Esophagus squamous epithelium (tissue), 5 donors: ENCODE results near the gene QKI. TPM values are rescaled to one million over a fixed set of nuclear protein-coding genes. Genes with fewer than 3 reads are reported as not detected.

Experiments used
- DNase-seq: peaks from one replicate; lab custom pipeline; 2025; lab: John Stamatoyannopoulos, UW
- H3K27ac ChIP-seq, 4 donors: fragments of 200-600 bp; sonication (generic); one replicate each; pipeline ENCODE4 v1.5.1; 2016 to 2019; ENCODE audit warnings: mild to moderate bottlenecking in 1 of 4
- H3K27me3 ChIP-seq, 4 donors: fragments of 200-600 bp; sonication (generic); 1 replicate in 3 of 4; 2 replicates in 1 of 4; pipeline versions ENCODE4 v1.5.1 to v1.6.0; 2017 to 2021; ENCODE audit warnings: antibody characterized with exemption in 1 of 4
- H3K36me3 ChIP-seq, 3 donors: fragments of 200-600 bp; sonication (generic); one replicate each; pipeline ENCODE4 v1.5.1; 2016 to 2019
- H3K4me1 ChIP-seq, 3 donors: fragments of 200-600 bp; sonication (generic); one replicate each; pipeline ENCODE4 v1.5.1; 2017 to 2019
- H3K4me3 ChIP-seq, 4 donors: fragments of 200-600 bp; sonication (generic); 1 replicate in 3 of 4; 2 replicates in 1 of 4; pipeline ENCODE4 v1.5.1; 2016 to 2019; ENCODE audit warnings: mild to moderate bottlenecking in 2 of 4, moderate library complexity in 1 of 4
- H3K9me3 ChIP-seq, 3 donors: fragments of 200-600 bp; sonication (generic); one replicate each; pipeline ENCODE4 v1.5.1; 2016 to 2019
- POLR2A ChIP-seq, 4 donors: fragments of 450-650 bp; IDR thresholded peaks; one replicate each; pipeline ENCODE4 v1.6.1; 2017; ENCODE audit warnings: antibody characterized with exemption in 4 of 4, mild to moderate bottlenecking in 4 of 4, moderate library complexity in 3 of 4
- WGBS, 2 donors: methylation state at CpG; one replicate each; pipeline ENCODE4 v1.1.5; 2018; 5-methylcytosine and 5-hydroxymethylcytosine counted together
- intact Hi-C: fragments of 100-400 bp; cut with DNase I; formaldehyde crosslinking; loops from one replicate; pipeline ENCODE4 v1.15.0; 2022
- total RNA-seq, 4 donors: library from RNA; depleted of rRNA; stranded (reverse); fragments of >200 nt; gene quantifications; one replicate each; pipeline ENCODE4 v1.1.0, GENCODE V29; 2016
- TF ChIP-seq, protein P1 (sequence below), 6 experiments: fragments of 450-650 bp in 4 of 6; fragments of 200-600 bp in 2 of 6; sonication (generic) in 2 of 6; IDR thresholded peaks; one replicate each; pipeline ENCODE4 v1.5.1; 2016 to 2019; ENCODE audit warnings: antibody characterized with exemption in 6 of 6, mild to moderate bottlenecking in 4 of 6, moderate library complexity in 4 of 6
- donor health status: DM: yes; HTN: yes; CAD: no.

QKI gene
- total RNA-seq, 4 donors from 2014 or later: 46.2 to 149 (median 65.4) TPM

DNA sequence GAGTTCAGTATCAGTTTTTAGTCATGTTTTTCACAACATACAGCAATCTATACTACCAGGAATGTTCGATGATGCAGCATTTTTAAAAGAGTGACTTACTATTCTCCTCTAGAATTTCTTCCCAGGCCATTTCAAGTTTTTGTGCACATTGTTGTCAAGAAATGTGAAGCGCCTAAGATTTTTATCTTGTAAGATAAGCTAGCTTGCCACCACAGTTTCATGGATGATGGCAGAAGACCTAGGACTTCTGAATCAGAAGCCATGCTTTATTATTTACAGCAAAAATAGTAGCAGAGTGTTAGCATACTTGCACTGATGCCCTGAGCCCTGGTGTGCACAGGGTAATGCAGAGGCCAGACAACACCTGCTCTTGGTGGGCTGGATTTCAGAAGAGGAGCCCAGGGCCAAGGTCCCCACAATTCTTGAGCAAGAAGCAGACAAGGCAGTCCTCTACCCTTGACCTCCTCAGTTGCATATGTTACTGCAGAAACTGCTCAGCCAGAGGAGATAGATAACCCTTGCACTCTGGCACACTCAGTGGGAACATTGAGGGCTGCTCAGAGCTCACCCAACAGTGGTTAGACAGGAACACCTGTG, 99.2 kb downstream of the QKI start:
- peaks cover 0 to 6% (median 0%) of the 10 kb centered on the region in 3 donors for H3K4me1 ChIP-seq
- intact Hi-C loops: no loop called here
- no peak for DNase-seq
- H3K27ac ChIP-seq: no peak overlapping the region
- peaks cover 0 to 2% (median 0%) of the 10 kb centered on the region in 3 donors for H3K36me3 ChIP-seq
- no peak for TF ChIP-seq POLR2A (IDR thresholded peaks at IDR 0.05)
- TF ChIP-seq, protein P1, sequence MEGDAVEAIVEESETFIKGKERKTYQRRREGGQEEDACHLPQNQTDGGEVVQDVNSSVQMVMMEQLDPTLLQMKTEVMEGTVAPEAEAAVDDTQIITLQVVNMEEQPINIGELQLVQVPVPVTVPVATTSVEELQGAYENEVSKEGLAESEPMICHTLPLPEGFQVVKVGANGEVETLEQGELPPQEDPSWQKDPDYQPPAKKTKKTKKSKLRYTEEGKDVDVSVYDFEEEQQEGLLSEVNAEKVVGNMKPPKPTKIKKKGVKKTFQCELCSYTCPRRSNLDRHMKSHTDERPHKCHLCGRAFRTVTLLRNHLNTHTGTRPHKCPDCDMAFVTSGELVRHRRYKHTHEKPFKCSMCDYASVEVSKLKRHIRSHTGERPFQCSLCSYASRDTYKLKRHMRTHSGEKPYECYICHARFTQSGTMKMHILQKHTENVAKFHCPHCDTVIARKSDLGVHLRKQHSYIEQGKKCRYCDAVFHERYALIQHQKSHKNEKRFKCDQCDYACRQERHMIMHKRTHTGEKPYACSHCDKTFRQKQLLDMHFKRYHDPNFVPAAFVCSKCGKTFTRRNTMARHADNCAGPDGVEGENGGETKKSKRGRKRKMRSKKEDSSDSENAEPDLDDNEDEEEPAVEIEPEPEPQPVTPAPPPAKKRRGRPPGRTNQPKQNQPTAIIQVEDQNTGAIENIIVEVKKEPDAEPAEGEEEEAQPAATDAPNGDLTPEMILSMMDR (IDR thresholded peaks at IDR 0.05): no peak
- peaks cover 0 to under 1% (median 0%) of the 10 kb centered on the region in 3 donors for H3K9me3 ChIP-seq
- no peaks in the 10 kb centered on the region for H3K27me3 ChIP-seq
- no peak overlapping the region for H3K4me3 ChIP-seq
- 98% methylated on average over 2 of the region's 2 CpGs for WGBS, 2 donors

DNA sequence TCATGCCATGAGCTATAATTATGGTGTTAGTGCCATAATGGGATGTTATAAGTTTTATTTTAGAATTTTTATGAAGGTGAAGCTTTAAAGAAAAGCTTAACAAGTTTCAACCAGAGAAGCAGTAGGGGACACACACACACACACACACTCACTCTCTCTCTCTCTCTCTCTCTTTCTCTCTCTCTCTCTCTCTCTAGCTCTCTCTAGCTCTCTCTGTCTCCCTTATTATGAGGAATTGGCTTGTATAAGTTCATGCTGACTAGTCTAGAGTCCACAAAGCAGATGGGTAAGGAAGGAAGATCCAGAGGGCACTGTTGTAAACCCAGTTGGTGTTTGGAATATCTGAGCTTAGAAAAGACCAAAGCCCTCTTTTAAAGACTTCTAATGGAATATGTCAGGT, 102.4 kb downstream of the QKI start:
- Histone ChIP-seq H3K36me3 (no peaks in the 10 kb centered on the region), H3K4me1 (peaks cover 0 to 9% (median 3%) of the 10 kb centered on the region in 3 donors), H3K9me3 (no peaks in the 10 kb centered on the region), H3K27ac (no peak overlapping the region), H3K4me3 (no peak overlapping the region), H3K27me3 (no peaks in the 10 kb centered on the region)
- no peak for TF ChIP-seq POLR2A (IDR thresholded peaks at IDR 0.05)
- TF ChIP-seq, protein P1 (IDR thresholded peaks at IDR 0.05): no peak
- no peak for DNase-seq
- intact Hi-C loops: no loop called here

DNA sequence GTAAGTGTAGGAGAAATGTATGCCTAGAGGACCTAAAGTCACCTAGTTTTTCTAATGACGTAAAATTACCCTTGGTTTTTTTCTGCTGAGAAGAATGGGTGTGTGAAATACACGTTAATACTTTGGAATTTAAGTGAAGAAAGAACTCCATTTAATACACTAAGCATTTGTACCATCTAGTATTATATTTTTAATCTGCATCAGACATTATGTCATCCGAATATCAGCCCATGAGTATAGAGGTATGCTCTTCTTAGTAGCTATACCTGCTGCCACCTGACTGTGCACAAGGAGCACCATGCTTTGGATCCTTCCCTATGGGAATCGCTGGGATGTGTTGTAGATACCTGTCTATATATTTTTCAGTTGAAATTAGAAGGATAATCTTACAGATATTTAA, 106.4 kb downstream of the QKI start:
- Histone ChIP-seq H3K4me1 (peaks cover 0 to 4% (median 3%) of the 10 kb centered on the region in 3 donors), H3K4me3 (no peak overlapping the region), H3K27ac (no peak overlapping the region), H3K27me3 (no peaks in the 10 kb centered on the region), H3K36me3 (no peaks in the 10 kb centered on the region), H3K9me3 (no peaks in the 10 kb centered on the region)
- 88 to 92% methylated on average over 4 of the region's 4 CpGs for WGBS, 2 donors
- DNase-seq: no peak
- TF ChIP-seq, protein P1 (IDR thresholded peaks at IDR 0.05): no peak
- TF ChIP-seq POLR2A (IDR thresholded peaks at IDR 0.05): no peak
- intact Hi-C loops: no loop called here

DNA sequence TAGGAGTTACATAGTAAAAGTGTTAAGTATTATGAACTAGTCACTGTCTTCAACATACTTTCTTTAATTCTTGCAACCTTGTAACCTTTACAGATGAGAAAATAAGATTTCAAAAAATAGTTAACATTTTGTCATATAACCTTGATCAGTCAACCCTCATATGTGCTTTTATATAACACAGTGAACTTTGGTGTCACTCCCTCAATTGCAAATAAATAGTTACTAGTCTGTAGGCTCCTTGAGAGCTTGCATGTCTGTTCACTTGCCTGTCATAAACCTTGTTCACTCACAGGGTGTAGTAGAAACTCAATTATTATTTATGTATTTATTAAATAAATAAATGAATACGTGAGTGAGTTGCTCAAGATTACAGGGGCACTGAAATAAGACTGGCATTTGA, 107.5 kb downstream of the QKI start:
- Histone ChIP-seq H3K4me1 (peaks cover 0 to 13% (median 3%) of the 10 kb centered on the region in 3 donors), H3K9me3 (no peaks in the 10 kb centered on the region), H3K27ac (no peak overlapping the region), H3K36me3 (no peaks in the 10 kb centered on the region), H3K4me3 (no peak overlapping the region), H3K27me3 (no peaks in the 10 kb centered on the region)
- whole genome bisulfite sequencing, 2 donors: 67 to 81% methylated on average over 1 of the region's 1 CpG
- no peak for DNase-seq
- intact Hi-C loops: no loop called here
- TF ChIP-seq POLR2A (IDR thresholded peaks at IDR 0.05): no peak
- TF ChIP-seq, protein P1 (IDR thresholded peaks at IDR 0.05): no peak

DNA sequence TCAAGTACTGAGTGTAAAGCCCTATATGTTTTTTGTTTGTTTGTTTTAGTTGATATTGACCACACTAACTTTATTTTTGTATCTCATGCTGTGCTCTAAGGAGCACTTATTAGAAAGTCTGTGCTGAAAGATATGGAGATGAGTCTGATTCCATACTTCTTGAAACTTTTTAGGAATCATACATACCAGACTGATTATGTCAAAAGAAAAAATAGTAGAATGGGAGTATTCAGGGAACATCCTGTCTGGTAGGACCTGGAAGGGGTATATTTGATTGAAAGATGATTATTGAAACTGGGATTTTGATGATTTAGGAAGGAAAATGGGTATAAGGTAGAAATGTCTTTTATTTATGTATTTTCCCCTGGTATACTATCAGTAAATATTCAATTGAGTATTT, 111.4 kb downstream of the QKI start:
- Histone ChIP-seq H3K36me3 (no peaks in the 10 kb centered on the region), H3K27ac (no peak overlapping the region), H3K9me3 (no peaks in the 10 kb centered on the region), H3K4me3 (no peak overlapping the region), H3K4me1 (peaks cover 0 to 49% (median 18%) of the 10 kb centered on the region in 3 donors), H3K27me3 (no peaks in the 10 kb centered on the region)
- no peak for DNase-seq
- intact Hi-C loops: no loop called here
- TF ChIP-seq, protein P1 (IDR thresholded peaks at IDR 0.05): no peak
- TF ChIP-seq POLR2A (IDR thresholded peaks at IDR 0.05): no peak
